Epithelial cell of umbilical artery (primary cell): ENCODE results near the gene DCHS1. TPM values are rescaled to one million over a fixed set of nuclear protein-coding genes. Genes with fewer than 3 reads are reported as not detected.

Experiments
- total RNA-seq: library from RNA; depleted of rRNA; stranded (reverse); fragments of >200 nt; gene quantifications from 2 replicates; pipeline ENCODE4 v1.2.3, GENCODE V29; 2014

Gene DCHS1
- 29.0 and 30.2 TPM in 2 replicates for total RNA-seq

GRCh38 chr11:6655790-6656583 lies at the start of gene DCHS1:
Gene DCHS1, minus strand, starts transcription at chr11:6655809. Its CDS starts 14,196 bp downstream, at chr11:6641613.

GRCh38 chr11:6682936-6683861 lies 27.6 kb upstream of the DCHS1 start, which contains the start of gene MRPL17:
Gene MRPL17, minus strand, starts transcription at chr11:6683340. Its CDS starts 44 bp downstream, at chr11:6683296.

DNA sequence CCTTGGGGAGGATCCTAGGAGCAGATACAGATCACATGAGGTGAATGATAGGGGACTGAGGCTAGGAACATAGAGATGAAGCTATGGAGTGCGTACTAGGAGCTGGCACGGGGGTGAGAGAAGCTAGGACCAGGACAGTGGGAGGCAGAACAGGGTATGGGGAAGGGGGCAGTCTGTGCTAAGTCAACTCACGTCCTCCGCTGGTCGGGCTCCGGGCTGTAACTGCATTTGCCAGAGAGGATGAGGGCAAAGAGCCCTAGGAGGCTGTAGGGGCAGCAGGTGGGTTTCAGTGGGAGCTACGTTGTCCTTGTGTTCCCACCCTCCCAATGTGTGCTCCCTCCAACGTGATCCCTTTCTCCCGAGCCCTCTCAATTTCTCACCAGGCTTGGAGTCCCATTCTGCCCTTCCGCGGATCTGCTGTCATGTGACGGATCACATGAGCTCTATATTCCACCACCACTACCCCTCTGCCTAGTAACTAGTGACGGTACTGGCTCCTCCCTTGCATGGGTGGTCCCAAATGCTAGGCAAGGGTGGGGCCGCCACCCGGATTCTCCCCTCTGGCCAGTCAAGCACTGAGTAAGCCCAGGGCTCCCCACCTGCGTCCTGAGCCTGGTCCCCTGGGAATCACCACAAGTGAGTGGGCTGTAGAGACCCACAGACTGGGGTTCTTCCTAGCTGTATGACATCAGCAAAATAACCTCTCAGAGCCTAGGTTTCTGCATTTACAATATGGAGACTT lies 36.4 kb downstream of the DCHS1 start, which contains the start of gene TPP1:
Gene TPP1 (minus strand): TSS at position 419 of the 742 bp plus-strand sequence. CDS start 22 bp downstream, at position 397.

GRCh38 chr11:6612213-6613041 lies 43.2 kb downstream of the DCHS1 start, which contains the start of gene TAF10:
Gene TAF10, minus strand, starts transcription at chr11:6612216. Its CDS starts 27 bp downstream, at chr11:6612189.

GRCh38 chr11:6603287-6604080 lies 52.1 kb downstream of the DCHS1 start, which contains the start of the genes ILK and RRP8:
Gene ILK, plus strand, starts transcription at chr11:6603774. Its CDS starts 498 bp downstream, at chr11:6604272.
Gene RRP8, minus strand, starts transcription at chr11:6603616. Its CDS starts 114 bp downstream, at chr11:6603502.

Other genes with a start within 250 kb of the DCHS1 start
- gene APBB1, start 236.7 kb downstream of the DCHS1 start, total RNA-seq, result 46.1 and 47.3 TPM in 2 replicates
- gene HPX, start 214.8 kb downstream of the DCHS1 start, total RNA-seq, result not detected in 2 replicates
- 15.6 and 18.8 TPM in 2 replicates for gene TRIM3, start 181.9 kb downstream of the DCHS1 start, total RNA-seq
- 51.2 and 56.5 TPM in 2 replicates for gene ARFIP2, start 174.5 kb downstream of the DCHS1 start, total RNA-seq
- gene TIMM10B, start 174.3 kb downstream of the DCHS1 start, total RNA-seq, result 28.4 and 38.7 TPM in 2 replicates
- gene DNHD1, start 158.5 kb downstream of the DCHS1 start, total RNA-seq, result 1.3 and 3.3 TPM in 2 replicates
- gene RRP8, start 52.2 kb downstream of the DCHS1 start, total RNA-seq, result 10.7 and 15.8 TPM in 2 replicates
- gene ILK, start 52.0 kb downstream of the DCHS1 start, total RNA-seq, result 122 and 162 TPM in 2 replicates
- gene TAF10, start 43.6 kb downstream of the DCHS1 start, total RNA-seq, result 20.1 and 33.5 TPM in 2 replicates
- gene TPP1, start 36.4 kb downstream of the DCHS1 start, total RNA-seq, result 48.1 and 60.3 TPM in 2 replicates
- gene MRPL17, start 27.5 kb upstream of the DCHS1 start, total RNA-seq, result 87.7 and 916 TPM in 2 replicates
- gene OR2AG2, start 116.2 kb upstream of the DCHS1 start, total RNA-seq, result under 0.01 and 0.15 TPM in 2 replicates
- gene OR2AG1, start 127.2 kb upstream of the DCHS1 start, total RNA-seq, result not detected in 2 replicates
- under 0.01 and 0.46 TPM in 2 replicates for gene OR6A2, start 143.9 kb upstream of the DCHS1 start, total RNA-seq
- not detected in 2 replicates for gene OR10A5, start 189.9 kb upstream of the DCHS1 start, total RNA-seq
- gene OR10A2, start 207.2 kb upstream of the DCHS1 start, total RNA-seq, result not detected in 2 replicates
- not detected in 2 replicates for gene OR10A4, start 220.8 kb upstream of the DCHS1 start, total RNA-seq
- 0.15 and 0.32 TPM in 2 replicates for gene OR2D2, start 236.7 kb upstream of the DCHS1 start, total RNA-seq